Activated T-cell treated with anti-CD3 and anti-CD28 coated beads, Interleukin-2, amount 50 U/mL, for 24 hours (primary cell): ENCODE results near the gene GJC1.
"Not testable (repeated sequence)": the region's sequence is repeated elsewhere in the genome, so short reads cannot be mapped to it uniquely, and the experiment has no call there.

Experiments used
- DNase-seq: peaks from one replicate; pipeline ENCODE4 v3.0.0-alpha.2; 2020
- H3K27ac Mint-ChIP-seq: 2 replicates; pipeline ENCODE4 v1.8.0; 2020; ENCODE audit warnings: mild to moderate bottlenecking, mixed read lengths
- H3K27me3 Mint-ChIP-seq: 2 replicates; pipeline ENCODE4 v1.8.0; 2020; ENCODE audit warnings: mixed read lengths
- H3K36me3 Mint-ChIP-seq: 2 replicates; pipeline ENCODE4 v1.8.0; 2020; ENCODE audit warnings: low read depth, mixed read lengths
- H3K4me1 Mint-ChIP-seq: 2 replicates; pipeline ENCODE4 v1.8.0; 2020; ENCODE audit warnings: low read depth, mixed read lengths
- H3K4me3 Mint-ChIP-seq: 2 replicates; pipeline ENCODE4 v1.8.0; 2020; ENCODE audit warnings: mild to moderate bottlenecking, moderate library complexity, mixed read lengths
- H3K9me3 Mint-ChIP-seq: 2 replicates; pipeline ENCODE4 v1.8.0; 2020; ENCODE audit warnings: mixed read lengths

GJC1 gene

DNA sequence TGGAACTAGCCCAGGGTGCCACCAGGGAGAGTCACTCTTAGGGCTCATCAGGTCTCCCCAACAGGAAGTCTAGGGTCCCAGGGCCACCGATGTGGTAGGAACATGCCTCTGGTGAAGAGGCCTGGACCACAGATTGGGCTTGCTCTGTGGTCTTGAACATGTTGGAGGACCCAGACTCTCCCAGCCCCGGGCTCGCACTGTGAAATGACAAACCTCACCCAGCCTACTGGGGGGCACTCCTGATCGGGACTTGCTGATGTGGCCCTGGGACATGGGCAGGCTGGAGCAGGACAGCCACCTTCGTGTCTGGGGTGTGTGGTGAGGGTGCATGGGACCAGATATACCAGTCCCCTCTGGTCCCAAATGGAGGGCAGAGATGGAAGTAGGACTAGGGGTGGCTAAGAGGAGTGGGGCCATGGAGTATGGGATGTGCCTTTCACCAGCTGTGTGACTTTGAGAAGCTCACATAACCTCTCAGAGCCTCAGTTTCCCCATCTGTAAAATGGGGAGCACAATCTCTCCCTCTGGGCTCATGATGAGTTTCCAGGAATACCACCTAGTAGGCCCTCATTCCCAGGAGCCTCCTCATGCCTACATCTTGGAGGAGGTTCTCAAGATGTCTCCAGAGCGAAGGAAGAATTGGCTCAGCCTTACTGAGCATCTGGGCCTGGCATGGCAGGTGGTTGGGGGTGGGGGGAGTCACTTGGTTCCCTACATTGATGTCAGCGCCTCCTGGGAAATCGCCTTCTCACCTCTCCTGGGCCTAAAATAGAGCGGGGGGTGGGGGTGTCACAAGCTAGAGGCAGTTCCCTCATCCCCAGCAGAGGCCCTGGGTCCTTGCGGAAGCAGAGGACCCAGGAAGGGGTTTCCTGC is 72.8 kb downstream of the GJC1 start:
- peaks cover 1% of the 10 kb centered on the region for H3K4me1 Mint-ChIP-seq
- no peaks in the 10 kb centered on the region for H3K36me3 Mint-ChIP-seq
- no peak overlapping the region for H3K4me3 Mint-ChIP-seq
- H3K27me3 Mint-ChIP-seq: peaks cover 33% of the 10 kb centered on the region
- no peak overlapping the region for H3K27ac Mint-ChIP-seq
- no peak for DNase-seq
- H3K9me3 Mint-ChIP-seq: no peaks in the 10 kb centered on the region

DNA sequence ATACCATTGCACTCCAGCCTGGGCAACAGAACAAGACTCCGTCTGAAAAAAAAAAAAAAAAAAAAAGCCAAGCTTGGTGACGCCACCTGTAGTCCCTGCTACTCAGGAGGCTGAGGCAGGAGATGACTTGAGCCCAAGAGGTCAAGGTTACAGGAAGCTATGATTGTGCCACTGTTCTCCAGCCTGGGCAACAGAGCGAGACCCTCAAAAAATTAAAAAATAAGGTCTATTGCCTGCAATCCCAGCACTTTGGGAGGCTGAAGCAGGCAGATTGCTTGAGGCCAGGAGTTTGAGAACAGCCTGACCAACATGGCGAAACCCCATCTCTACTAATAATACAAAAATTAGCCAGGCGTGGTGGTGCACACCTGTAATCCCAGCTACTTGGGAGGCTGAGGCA is 74.9 kb downstream of the GJC1 start:
- not testable (repeated sequence) for H3K27ac Mint-ChIP-seq, DNase-seq, H3K4me1 Mint-ChIP-seq, H3K9me3 Mint-ChIP-seq, H3K4me3 Mint-ChIP-seq
- peaks cover 12% of the 10 kb centered on the region for H3K36me3 Mint-ChIP-seq
- peaks cover 19% of the 10 kb centered on the region for H3K27me3 Mint-ChIP-seq

GRCh38 chr17:44754276-44754675 is 75.8 kb downstream of the GJC1 start:
- H3K27me3 Mint-ChIP-seq: peaks cover 17% of the 10 kb centered on the region
- H3K4me1 Mint-ChIP-seq: peaks cover 1% of the 10 kb centered on the region
- no peak overlapping the region for H3K4me3 Mint-ChIP-seq
- DNase-seq: no peak
- no peaks in the 10 kb centered on the region for H3K9me3 Mint-ChIP-seq
- H3K36me3 Mint-ChIP-seq: peaks cover 18% of the 10 kb centered on the region
- H3K27ac Mint-ChIP-seq: no peak overlapping the region

DNA sequence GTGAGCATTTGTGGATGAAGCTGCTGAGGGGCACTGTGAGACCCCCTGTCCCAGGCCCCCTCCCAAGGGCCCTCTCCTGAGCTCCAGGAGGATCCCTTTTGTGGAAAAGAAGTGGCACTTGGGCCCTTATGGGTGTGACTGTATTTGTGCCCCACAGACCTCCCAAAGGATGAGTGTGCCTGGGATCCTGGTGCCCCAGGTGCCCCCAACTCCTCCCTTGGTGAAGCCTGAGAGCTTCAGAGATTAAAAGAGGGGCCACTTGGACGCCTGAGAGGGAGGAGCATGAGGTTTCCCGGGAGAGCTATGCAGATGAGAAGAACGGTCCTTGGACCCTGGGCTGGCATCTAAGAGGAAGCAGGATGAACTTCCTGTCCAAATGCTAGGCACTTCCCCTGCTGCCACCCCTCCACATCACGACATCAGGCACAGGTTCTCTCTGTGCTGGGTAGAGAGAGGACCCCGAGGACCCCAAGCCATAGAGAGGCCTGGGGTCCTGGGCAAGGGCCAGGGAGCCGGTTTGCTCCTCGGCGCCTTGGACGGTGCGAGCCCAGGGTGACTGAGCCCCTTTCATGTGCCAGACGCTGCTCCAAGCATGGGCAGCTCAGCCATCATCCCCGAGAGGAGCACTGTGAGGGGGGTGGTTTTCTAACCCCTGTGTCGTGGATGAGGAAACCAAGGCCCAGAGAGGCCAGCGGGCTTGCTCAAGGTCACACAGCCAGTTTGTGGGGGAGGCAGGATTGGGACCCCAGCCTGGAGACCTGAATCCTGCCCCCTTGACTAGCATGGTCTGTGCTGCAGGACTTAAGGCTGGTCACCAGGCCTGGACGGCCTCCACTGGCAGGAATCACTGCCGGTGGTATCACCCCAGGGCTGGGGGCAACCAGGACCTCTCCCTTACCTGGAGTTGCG is 76.9 kb downstream of the GJC1 start:
- H3K9me3 Mint-ChIP-seq: no peaks in the 10 kb centered on the region
- peaks cover 15% of the 10 kb centered on the region for H3K27me3 Mint-ChIP-seq
- peaks cover under 1% of the 10 kb centered on the region for H3K4me1 Mint-ChIP-seq
- H3K36me3 Mint-ChIP-seq: peaks cover 25% of the 10 kb centered on the region
- no peak overlapping the region for H3K27ac Mint-ChIP-seq
- no peak overlapping the region for H3K4me3 Mint-ChIP-seq
- no peak for DNase-seq

- Mint-ChIP-seq H3K27me3 (peaks cover 1% of the 10 kb centered on the region), H3K27ac (no peak overlapping the region), H3K36me3 (peaks cover 39% of the 10 kb centered on the region), H3K4me3 (no peak overlapping the region), H3K9me3 (no peaks in the 10 kb centered on the region), H3K4me1 (no peaks in the 10 kb centered on the region)
- no peak for DNase-seq
Observed at GRCh38 chr17:44751806-44752205, 78.3 kb downstream of the GJC1 start.

DNA sequence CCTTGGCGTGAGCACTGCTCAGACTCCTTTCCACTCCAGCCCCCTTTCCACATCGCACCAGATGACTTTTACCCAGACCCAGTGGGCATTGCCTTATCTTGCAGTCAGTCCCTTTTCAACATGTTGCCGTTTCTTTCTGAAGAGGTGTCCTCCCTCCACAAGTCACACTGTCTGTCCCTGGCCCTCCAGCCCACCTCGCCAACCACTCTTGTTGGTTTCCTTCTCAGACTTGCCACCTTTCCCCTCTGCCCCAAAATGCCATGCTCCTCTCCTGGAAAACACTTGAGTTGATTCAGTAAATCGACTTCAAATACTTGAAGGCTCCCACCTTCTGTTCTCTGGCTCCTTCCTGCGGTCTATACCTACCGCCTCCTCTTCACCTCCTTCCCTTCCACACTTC is 78.8 kb downstream of the GJC1 start:
- Mint-ChIP-seq H3K27me3 (no peaks in the 10 kb centered on the region), H3K4me1 (no peaks in the 10 kb centered on the region), H3K9me3 (no peaks in the 10 kb centered on the region), H3K27ac (no peak overlapping the region), H3K4me3 (no peak overlapping the region), H3K36me3 (peaks cover 42% of the 10 kb centered on the region)
- no peak for DNase-seq

GRCh38 chr17:44749980-44750318 is 80.1 kb downstream of the GJC1 start:
- no peak overlapping the region for H3K27ac Mint-ChIP-seq
- no peak for DNase-seq
- H3K4me3 Mint-ChIP-seq: no peak overlapping the region
- H3K36me3 Mint-ChIP-seq: peaks cover 42% of the 10 kb centered on the region
- H3K9me3 Mint-ChIP-seq: no peaks in the 10 kb centered on the region
- H3K27me3 Mint-ChIP-seq: no peaks in the 10 kb centered on the region
- no peaks in the 10 kb centered on the region for H3K4me1 Mint-ChIP-seq

DNA sequence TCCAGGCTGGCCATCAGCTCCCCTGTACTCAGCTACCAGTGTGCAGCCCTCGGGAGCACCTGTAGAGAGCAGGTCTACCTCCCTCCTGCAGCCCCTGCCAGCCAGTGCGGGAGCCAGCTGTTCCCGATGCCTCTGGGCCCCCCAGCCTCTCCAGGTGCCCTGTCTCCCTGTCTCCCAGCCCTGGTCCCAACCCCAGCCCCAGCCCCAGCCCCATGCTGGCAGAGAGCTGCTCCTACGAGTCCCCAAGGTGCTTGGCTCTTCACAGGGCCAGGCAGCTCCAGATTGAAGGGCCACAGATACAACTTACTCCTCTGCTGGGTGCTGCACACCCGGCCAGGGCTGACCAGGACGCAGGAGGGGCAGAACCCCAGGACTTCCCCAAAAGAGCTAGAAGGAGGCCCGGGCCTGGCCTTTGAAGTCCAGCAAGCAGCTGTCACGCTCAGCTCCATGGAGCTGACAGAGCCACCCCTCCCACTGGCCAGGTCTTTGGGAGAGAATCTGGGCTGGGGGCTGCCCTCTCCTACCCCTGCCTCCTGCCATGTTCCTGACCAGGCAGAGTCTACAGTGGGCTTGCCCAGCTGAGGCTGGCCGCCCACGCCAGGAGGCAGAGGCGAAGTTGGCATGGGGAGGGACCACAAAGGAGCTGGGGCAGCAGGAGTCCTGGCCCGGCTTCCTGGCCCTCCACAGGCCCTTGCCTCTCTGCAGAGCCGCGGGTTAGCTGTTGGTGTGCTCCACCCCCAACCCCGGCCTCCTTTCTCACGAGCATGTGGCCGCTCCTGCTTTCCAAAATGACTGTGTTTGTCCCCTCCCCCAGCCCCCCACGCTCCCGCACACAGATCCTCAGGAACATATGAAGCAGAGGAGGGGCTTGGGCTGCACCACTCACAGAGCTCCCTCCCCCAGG is 80.8 kb downstream of the GJC1 start:
- no peak overlapping the region for H3K27ac Mint-ChIP-seq
- no peak overlapping the region for H3K4me3 Mint-ChIP-seq
- H3K4me1 Mint-ChIP-seq: no peaks in the 10 kb centered on the region
- H3K36me3 Mint-ChIP-seq: peaks cover 44% of the 10 kb centered on the region
- H3K27me3 Mint-ChIP-seq: no peaks in the 10 kb centered on the region
- DNase-seq: no peak
- H3K9me3 Mint-ChIP-seq: no peaks in the 10 kb centered on the region
